Stimulated activated CD4-positive, alpha-beta T cell treated with anti-CD3 and anti-CD28 coated beads, Interleukin-4, amount 100 ng/mL, for 48 hours (primary cell): ENCODE measurements around the gene PDIA2.
A peak's percentile ranks its signal among the peaks of the same experiment; 100 is the strongest.
"Not testable (repeated sequence)": the region's sequence is repeated elsewhere in the genome, so short reads cannot be mapped to it uniquely, and the experiment has no call there.

Experiments used
- DNase-seq, 2 donors: peaks; one replicate each; pipeline ENCODE4 v3.0.0-alpha.2; 2020; ENCODE audit warnings: low read depth in 2 of 2

PDIA2 gene, protein sequence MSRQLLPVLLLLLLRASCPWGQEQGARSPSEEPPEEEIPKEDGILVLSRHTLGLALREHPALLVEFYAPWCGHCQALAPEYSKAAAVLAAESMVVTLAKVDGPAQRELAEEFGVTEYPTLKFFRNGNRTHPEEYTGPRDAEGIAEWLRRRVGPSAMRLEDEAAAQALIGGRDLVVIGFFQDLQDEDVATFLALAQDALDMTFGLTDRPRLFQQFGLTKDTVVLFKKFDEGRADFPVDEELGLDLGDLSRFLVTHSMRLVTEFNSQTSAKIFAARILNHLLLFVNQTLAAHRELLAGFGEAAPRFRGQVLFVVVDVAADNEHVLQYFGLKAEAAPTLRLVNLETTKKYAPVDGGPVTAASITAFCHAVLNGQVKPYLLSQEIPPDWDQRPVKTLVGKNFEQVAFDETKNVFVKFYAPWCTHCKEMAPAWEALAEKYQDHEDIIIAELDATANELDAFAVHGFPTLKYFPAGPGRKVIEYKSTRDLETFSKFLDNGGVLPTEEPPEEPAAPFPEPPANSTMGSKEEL

DNA sequence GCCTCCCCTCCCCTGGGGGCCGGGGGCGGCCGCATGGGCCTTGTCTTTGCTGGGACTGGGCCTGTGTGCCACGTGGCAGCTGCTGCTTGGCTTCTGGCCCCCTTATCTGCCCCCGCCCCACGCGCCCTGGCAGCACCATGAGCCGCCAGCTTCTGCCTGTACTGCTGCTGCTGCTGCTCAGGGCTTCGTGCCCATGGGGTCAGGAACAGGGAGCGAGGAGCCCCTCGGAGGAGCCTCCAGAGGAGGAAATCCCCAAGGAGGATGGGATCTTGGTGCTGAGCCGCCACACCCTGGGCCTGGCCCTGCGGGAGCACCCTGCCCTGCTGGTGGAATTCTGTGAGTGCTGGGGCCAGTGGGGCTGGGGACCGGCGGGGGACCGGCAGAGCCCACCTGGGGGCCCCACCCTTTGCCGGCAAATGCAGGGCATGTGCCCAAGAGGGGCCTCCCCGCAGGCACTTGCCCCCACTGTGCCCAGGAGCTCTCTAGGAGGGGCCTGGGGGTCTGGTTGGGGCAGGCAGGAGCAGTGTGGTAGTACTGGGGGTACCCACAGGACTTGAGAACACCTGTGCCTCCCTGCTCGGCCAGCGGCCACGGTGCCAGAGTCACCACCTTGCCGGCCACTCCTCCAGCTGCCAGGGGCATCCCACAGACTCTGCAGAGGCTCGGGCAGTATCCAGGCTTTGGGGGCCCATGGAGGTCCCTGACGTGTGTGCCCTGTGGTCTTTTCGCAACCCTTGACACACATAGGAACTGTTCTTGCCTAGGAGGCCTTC, at the start of gene PDIA2:
PDIA2 (plus strand) TSS at position 132 of the 773 bp plus-strand sequence; CDS start at position 138, 6 bp downstream.
- DNase-seq: no peak

DNA sequence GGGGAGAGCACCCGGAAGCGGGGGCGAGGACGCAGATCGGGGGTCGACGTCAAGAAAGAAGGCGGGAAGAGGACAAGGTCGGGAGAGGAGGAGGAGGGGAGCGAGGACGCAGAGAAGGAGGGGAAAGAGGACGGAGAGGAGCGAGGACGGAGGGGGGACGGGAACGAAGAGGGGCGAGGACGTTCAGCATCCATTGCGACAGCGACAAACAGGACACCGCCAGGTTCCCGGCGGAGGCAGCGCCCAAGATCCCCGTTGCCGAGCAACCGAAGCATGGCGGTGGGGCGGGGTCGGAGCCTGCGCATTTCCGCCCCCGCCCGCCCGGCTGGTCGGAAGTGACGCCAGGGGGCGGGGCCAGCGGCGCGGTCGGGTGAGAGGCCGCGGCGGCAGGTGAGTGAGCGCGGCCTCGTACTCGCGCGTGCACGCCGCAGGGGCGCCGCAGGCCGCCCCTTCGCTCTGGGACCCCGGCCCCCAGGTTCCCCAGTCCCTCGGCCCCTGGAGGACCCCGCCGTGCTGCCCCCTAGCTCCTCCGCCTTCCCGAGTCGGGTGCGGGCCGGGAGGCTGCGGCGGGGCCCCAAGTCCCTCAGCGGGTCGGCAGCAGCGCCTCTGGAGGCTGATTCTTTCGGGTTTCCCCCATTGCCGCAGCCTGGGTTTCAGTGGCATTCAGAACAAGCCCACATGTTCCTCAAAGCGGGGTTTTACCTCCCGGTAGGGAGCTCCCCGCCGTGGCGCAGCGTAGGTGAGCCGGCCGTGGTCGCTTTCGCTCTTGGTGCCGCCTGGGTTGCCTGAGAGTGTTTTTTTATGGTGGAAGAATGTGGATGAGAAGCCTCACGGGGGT, 48.3 kb upstream of the PDIA2 start, which contains the start of gene FAM234A:
FAM234A (plus strand) TSS at position 354 of the 838 bp plus-strand sequence. CDS start 19,593 bp downstream, outside the sequence.
- peak; percentile 94 to 96 for DNase-seq

DNA sequence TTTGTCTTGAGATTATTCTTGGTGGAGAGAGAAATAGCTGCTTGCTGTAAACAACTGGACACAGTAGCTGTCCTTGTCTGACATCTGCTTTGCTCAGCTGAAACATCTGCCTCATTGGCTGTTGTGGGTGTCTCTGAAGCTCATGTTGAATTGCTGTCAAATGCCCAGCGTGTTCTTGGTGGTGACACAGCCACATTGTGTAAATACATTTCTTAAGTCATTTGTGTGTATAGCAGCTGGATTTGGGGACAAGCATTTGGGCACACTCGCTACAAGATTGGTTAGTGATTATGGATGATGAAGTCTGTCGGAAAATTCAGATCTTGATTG, 43.1 kb upstream of the PDIA2 start:
- no peak for DNase-seq

DNA sequence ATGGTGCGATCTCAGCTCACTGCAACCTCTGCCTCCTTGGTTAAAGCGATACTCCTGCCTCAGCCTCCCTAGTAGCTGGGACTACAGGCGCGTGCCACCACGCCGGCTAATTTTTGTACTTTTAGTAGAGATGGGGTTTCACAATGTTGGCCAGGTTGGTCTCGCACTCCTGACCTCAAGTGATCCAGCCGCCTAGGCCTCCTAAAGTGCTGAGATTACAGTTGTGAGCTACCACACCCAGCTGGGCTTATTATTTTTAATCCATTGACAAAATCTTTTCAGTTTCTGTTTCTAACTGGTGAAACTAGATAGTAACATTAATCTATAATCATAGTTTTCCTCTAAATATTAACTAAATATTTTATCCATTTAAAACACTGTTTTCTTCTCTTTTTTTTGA, 42.4 kb upstream of the PDIA2 start:
- DNase-seq: no peak

DNA sequence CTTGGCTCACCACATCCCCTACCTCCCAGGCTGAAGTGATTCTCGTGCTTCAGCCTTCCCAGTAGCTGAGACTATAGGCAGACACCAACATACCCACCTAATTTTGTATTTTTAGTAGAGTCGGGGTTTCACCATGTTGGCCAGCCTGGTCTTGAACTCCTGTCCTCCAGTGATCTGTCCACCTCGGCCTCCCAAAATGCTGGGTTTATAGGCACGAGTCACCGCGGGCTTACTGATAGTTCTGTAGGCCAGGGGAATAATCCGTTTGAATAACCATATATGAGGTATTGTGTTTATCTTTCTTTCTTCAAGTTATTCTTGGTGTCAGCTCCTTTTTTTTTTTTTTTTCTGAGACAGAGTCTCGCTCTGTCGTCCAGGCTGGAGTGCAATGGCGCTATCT, 40.7 kb upstream of the PDIA2 start:
- no peak for DNase-seq

DNA sequence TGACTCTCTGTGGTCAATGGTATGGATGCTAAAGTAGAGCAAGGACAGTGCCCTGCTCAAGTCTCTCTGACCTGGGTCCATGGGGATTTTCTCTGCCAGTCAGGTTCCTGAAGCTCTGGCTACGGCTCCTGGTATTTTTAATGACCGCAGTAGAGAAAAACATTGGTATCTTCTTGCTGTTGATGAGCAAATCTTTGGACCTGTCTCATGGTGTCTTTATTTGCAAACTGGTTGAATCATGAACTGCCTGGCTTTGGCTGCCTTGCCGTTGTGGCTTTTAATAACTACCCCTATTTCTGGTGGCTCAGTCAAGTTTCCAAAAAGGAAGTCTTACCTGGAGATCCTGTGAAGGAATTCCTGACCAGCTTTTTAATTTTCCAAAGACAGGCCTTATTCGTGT, 39.6 kb upstream of the PDIA2 start:
- DNase-seq: no peak

DNA sequence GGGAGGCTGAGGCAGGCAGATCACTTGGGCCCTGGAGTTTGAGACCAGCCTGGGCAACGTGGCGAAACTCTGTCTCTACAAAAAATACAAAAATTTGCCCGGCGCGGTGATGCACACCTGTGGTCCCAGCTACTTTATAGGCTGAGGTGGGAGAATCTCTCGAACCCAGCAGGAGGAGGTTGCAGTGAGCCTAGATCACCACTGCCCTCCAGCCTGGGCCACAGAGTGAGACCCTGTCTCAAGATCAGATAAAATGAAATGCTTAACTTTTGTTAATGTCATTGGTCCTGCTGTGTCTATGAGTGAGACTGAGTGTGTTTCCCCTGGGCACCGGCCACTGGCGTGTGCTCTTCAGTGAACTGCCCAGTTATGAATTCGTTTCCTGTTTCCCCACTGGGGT, 37.9 kb upstream of the PDIA2 start:
- no peak for DNase-seq

DNA sequence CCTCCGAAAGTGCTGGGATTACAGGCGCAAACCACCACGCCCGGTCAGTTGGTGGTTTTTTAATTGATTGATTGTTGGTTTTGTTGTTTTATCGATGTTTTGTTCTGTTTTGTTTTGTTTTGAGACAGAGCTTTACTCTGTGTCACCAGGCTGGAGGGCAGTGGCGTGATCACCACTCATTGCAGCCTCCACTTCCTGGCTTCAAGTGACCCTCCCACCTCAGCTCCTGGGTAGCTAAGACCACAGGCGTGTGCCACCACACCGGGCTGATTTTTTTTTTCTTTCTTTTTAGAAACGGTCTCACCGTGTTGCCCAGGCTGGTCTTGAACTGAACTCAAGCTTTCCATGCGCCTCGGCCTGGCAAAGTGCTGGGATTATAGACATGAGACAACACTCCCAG, 35.9 kb upstream of the PDIA2 start:
- DNase-seq: no peak

DNA sequence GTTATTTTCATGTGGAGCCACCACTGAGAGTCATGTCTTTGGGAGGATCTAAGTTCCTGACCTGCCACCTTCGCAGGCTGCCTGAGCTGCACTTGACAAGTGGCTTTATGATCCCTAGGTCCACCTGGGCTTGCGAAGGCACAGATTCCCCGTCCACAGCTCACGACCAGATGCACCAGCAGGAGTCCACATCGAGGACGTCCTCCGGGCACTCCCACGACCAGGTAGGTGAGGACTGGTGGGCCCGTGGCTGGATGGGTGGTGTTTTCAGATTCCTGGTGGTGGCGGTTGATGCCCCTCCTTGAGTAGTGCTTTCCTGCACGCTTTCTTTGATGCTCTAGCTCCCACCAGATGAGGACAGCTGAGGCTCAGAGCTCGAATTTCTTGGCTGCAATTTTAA, 33.5 kb upstream of the PDIA2 start:
- DNase-seq: no peak

DNA sequence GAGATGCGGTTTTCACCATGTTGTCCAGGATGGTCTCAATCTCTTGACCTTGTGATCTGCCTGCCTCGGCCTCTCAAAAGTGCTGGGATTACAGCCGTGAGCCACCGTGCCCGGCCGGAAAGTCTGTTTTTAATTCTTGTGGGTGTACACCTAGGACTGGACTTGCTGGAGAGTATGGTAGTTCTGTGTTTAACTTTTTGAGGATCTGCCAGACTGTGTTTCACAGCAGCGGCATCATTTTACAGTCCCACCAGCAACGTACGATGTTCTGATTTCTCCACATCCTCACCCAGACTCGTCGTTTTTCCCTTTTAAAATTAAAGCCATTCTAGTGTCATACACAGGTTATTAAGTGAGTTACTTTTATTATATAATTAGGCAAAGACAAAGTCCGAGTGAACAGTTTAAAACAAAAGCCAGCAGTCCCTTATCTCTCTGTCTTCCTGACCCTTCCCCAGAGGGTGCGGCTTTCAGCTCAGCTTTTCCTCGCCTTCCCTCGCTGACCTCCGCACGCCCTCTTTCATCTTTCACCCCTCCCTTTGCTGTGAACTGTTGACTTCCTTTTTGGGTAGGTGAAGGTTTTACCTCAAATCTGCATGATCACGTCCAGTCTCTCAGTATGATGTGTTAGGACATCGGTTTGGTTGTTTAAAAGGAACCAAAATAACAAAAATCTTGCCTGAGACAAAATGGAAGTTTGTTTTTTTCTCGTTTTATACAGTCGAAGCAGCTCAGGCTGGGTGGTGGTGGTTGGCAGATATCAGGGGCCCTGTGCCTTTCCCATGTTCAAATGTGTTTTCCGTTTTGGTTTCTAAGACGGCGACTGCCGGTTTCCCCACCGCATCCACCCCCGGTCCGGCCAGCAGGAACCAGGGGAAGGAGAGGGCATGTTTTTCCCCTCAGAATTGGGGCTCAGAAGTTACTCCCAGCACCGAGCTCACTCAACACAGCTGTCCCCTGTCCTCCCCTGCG, 30.3 kb upstream of the PDIA2 start:
- DNase-seq: no peak

DNA sequence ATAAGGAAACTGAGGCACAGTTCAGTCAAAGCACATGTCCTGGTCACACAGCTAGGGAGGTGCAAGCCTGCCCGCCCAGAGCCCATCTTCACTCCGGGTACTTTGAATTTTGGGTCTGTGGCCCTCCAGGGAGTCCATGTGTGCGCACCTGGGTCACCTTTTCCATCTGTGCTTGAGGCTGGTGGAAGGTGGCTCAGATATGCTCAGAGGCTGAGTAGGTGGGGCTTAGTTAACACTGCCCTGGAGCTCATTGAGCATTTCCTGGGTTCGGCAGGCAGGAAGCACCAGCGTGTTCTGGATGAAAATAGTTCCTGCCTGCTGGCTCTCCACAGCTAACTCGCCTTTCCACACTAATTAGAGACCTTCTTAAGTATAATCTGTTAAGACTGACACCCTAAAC, 29.1 kb upstream of the PDIA2 start:
- DNase-seq: no peak

DNA sequence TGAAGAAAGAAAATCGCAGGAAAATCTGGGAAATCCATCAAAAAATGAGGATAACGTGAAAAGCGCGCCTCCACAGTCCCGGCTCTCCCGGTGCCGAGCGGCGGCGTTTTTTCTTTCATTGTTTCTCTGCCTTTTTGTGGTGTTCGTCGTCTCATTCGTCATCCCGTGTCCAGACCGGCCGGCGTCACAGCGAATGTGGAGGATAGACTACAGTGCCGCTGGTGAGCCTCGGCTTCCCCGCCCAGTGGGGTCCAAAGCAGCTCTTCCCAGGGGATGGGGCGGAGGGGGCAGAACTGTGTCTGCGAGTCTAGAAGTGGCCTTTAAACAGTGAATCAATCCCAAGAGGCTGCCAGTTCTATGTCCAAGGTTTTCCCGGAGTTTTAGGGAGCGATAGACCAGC, 28.5 kb upstream of the PDIA2 start:
- no peak for DNase-seq

DNA sequence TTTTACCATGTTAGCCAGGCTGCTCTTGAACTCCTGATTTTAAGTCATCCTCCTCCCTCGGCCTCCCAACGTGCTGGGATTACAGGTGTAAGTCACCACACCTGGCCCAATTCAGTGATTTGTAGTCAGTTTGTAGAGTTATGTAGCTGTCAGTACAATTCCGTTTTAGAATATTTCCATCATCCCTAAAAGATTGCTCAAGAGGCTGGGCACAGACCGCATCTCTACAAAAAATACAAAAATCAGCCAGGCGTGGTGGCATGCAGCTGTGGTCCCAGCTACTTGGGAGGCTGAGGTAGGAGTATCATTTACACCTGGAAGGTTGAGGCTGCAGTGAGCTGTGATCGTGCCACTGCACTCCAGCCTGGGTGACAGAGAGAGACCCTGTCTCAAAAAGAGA, 27.8 kb upstream of the PDIA2 start:
- DNase-seq: no peak

DNA sequence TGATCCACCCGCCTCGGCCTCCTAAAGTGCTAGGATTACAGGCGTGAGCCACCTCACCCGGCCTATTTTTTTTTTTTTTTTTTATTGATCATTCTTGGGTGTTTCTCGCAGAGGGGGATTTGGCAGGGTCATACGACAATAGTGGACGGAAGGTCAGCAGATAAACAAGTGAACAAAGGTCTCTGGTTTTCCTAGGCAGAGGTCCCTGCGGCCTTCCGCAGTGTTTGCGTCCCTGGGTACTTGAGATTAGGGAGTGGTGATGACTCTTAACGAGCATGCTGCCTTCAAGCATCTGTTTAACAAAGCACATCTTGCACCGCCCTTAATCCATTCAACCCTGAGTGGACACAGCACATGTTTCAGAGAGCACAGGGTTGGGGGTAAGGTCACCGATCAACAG, 24.9 kb upstream of the PDIA2 start:
- DNase-seq: not testable (repeated sequence)

DNA sequence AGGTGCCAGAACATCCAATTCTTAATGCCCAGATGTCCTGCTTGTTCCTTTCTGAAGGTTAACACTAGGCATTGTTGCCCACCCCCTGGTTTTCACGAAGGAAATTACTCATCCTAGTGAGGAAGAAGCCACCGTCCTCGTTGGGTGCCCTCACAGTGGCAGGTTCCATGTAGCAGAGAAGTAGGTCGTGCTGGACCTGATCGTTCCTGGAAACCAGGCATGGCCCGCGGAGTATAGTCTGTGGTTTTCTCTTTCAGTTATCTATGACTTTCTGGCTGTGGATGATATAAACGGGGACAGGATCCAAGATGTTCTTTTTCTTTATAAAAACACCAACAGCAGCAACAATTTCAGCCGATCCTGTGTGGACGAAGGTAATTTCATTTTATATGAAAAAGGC, 23.7 kb upstream of the PDIA2 start:
- no peak for DNase-seq

DNA sequence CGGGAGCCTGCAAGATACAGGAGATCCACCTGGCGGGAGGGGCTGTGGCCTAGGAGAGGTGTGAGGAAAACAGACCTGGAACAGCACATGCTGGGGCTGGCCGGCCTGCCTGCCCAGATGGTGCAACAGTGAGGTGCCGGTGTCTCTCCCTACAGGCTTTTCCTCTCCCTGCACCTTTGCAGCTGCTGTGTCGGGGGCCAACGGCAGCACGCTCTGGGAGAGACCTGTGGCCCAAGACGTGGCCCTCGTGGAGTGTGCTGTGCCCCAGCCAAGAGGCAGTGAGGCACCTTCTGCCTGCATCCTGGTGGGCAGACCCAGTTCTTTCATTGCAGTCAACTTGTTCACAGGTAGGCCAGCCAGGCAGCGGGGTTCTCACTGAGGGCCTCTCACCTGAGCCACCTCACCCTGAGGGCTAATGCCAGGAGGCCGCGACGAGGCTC, 23.1 kb upstream of the PDIA2 start:
- no peak for DNase-seq

DNA sequence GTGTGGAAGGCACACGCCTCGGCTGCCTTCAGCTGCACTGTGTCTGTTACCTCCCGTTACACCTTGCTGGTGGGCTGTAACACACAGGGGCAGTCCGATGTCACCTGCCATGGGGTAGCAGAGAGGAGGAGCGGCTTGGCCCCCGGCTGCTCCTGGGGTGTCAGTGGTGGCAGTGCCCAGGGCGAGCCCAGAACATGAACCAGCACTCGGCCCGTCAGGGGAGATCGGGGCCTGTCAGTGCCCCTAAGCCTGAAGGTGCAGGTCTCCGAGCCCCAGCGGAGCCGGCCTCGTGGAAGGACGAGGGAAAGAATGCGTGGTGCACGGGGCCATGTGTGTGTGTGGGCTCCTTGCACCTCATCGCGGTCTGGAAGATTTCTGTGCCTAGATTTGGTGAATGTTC, 22.6 kb upstream of the PDIA2 start:
- DNase-seq: no peak

DNA sequence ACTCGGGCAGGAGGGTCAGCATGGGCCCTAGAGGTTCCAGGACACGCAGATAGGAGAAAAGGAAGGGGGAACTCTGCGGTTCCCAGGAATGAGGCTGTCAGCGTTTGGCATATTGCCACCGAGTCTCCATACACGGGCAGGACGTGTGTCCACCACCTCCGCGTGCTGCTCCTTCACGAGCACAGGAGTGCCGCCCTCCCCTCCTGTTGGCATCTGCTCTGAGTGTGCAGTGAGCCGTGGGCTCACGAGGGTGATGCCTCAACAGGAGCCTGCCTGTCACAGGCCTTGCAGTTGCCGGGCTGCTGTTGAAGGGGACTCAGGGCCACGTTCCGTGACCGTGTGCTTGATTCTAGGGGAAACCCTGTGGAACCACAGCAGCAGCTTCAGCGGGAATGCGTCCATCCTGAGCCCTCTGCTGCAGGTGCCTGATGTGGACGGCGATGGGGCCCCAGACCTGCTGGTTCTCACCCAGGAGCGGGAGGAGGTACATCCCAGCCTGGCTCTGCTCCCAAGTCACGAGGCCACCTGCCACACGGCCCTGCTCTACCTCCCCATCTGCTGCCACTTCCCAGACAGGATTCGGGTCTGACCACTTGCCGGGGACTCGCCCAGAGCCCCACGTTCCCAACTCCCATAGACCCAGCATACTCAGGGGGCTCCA, 21.8 kb upstream of the PDIA2 start:
- no peak for DNase-seq

DNA sequence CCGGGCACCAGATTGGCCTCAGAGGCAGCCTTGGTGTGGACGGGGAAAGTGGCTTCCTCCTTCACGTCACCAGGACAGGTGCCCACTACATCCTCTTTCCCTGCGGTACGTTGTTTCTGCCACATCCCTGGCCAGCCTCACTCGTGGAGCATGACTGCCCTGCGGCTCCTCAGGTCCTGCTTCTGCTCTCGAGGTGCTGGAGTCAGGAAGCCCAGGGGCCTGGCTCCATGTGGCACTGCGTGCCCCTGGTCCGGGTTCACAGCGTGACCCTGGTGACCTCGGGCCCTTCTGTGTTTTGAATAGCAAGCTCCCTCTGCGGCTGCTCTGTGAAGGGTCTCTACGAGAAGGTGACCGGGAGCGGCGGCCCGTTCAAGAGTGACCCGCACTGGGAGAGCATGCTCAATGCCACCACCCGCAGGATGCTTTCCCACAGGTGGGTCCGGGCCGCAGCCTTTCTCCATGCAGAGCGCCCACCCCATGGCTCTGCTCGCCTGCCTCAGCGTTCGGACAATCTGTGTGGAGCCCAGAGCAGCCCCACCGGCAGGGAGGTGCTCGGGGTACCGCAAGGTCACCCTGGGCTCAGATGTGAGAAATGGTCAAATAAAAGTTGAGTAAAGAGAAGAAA, 20.7 kb upstream of the PDIA2 start:
- DNase-seq: no peak
